Airway epithelial cell (primary cell): ENCODE data around the gene REM1. TPM values are rescaled to one million over a fixed set of nuclear protein-coding genes. Genes with fewer than 3 reads are reported as not detected.

ENCODE experiments used
- total RNA-seq: library from RNA; depleted of rRNA; stranded (reverse); fragments of >200 nt; gene quantifications from 2 replicates; pipeline ENCODE4 v1.2.3, GENCODE V29; 2015

The REM1 gene
- not detected in 2 replicates for total RNA-seq

GRCh38 chr20:31474758-31475427, at the start of gene REM1, which contains the start of gene DEFB124:
Gene REM1 (plus strand): TSS chr20:31475288. CDS start chr20:31476446, 1,158 bp downstream.
Gene DEFB124 (minus strand): TSS chr20:31475127. CDS start chr20:31473013, 2,114 bp downstream.

DNA sequence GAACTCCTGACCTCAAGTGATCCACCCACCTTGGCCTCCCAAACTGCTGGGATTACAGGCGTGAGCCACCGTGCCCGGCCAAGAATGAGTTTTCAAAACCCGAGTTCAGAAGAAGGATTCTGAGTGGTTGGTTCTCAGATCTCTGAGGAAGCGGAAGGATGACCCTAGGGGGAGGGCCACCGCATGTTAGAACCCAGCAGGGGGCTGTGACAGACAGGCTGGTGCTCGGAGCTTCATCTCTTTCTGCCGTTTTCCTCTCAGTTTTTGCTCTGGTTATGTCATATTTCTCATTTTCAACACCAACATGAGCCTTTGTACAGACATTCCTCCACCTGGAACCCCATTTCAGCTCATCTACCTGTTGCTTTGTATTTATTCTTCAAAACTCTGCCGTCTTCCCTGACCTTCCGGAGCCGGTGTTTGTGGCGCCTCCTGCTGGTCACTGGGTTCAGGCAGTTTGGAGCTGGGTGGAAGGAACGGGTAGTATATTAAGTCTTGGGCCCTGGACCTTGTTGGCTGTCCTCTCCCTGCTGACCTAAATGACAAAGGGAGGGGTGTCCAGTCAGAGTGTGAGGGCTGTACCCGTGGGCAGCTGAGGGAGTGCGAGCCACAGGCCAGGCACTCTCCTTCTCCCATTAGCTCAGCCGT, 35.0 kb upstream of the REM1 start, which contains the start of gene DEFB123:
TSS of gene DEFB123 (plus strand) at position 621 of the 648 bp plus-strand sequence. CDS start 67 bp downstream, outside the sequence.

GRCh38 chr20:31514154-31515071, 39.3 kb downstream of the REM1 start, which contains the start of gene HM13:
Gene HM13 (plus strand): TSS chr20:31514442. CDS start chr20:31514552, 110 bp downstream.

Other genes with a start within 250 kb of the REM1 start
- not detected in 2 replicates for gene DEFB115, start 217.6 kb upstream of the REM1 start, total RNA-seq
- not detected in 2 replicates for gene DEFB116, start 166.7 kb upstream of the REM1 start, total RNA-seq
- gene DEFB118, start 106.7 kb upstream of the REM1 start, total RNA-seq = not detected in 2 replicates
- not detected in 2 replicates for gene DEFB119, start 84.7 kb upstream of the REM1 start, total RNA-seq
- gene DEFB121, start 69.1 kb upstream of the REM1 start, total RNA-seq = not detected in 2 replicates
- not detected in 2 replicates for gene DEFB123, start 34.7 kb upstream of the REM1 start, total RNA-seq
- gene DEFB124, start 161 bp upstream of the REM1 start, total RNA-seq = not detected in 2 replicates
- gene HM13, start 39.2 kb downstream of the REM1 start, total RNA-seq = 55.3 and 92.6 TPM in 2 replicates
- 651 and 673 TPM in 2 replicates for gene ID1, start 130.0 kb downstream of the REM1 start, total RNA-seq
- not detected in 2 replicates for gene COX4I2, start 162.6 kb downstream of the REM1 start, total RNA-seq
- 72.1 and 98.5 TPM in 2 replicates for gene BCL2L1, start 247.6 kb downstream of the REM1 start, total RNA-seq